Spinal cord (tissue), 10 donors: ENCODE results near the gene MCC. TPM values are rescaled to one million over a fixed set of nuclear protein-coding genes. Genes with fewer than 3 reads are reported as not detected.

Experiments used
- DNase-seq, 6 donors: peaks; one replicate each; pipeline versions ENCODE4 v3.0.0 to v3.0.0-alpha.2; 2013 to 2015; ENCODE audit warnings: low spot score in 6 of 6, low read depth in 4 of 6
- H3K27ac ChIP-seq: one replicate; pipeline ENCODE4 v1.5.1; 2013; ENCODE audit warnings: low read depth, low read length, control low read depth
- H3K27me3 ChIP-seq: one replicate; pipeline ENCODE4 v1.6.1; 2013; ENCODE audit warnings: low read length; ENCODE audit not compliant: control insufficient read depth, insufficient read depth
- H3K36me3 ChIP-seq: one replicate; pipeline ENCODE4 v1.6.1; 2013; ENCODE audit warnings: low read length; ENCODE audit not compliant: control insufficient read depth, insufficient read depth
- H3K4me1 ChIP-seq: one replicate; pipeline ENCODE4 v1.6.1; 2013; ENCODE audit warnings: low read length; ENCODE audit not compliant: control insufficient read depth, insufficient read depth
- H3K4me3 ChIP-seq: one replicate; pipeline ENCODE4 v1.5.1; 2013; ENCODE audit warnings: low read depth, low read length, control low read depth
- H3K9me3 ChIP-seq: one replicate; pipeline ENCODE4 v1.6.1; 2013; ENCODE audit warnings: low read length; ENCODE audit not compliant: control insufficient read depth, insufficient read depth
- WGBS: methylation state at CpG from one replicate; pipeline ENCODE4 v1.1.5; 2013; ENCODE audit warnings: missing lambda C conversion rate; ENCODE audit not compliant: insufficient coverage; 5-methylcytosine and 5-hydroxymethylcytosine counted together
- polyA plus RNA-seq, 2 donors: library from polyadenylated mRNA; unstranded; fragments of 120-200 nt; gene quantifications; one replicate each; pipeline ENCODE4 v1.2.1, GENCODE V29; 2013; ENCODE audit not compliant: insufficient read length in 2 of 2
- total RNA-seq, 2 donors: library from RNA; depleted of rRNA in 1 of 2; stranded (reverse); fragments of 120-200 nt in 1 of 2; fragments of >200 nt in 1 of 2; gene quantifications; one replicate each; pipeline versions ENCODE4 v1.2.3 to v1.2.4, GENCODE V29; 2013 to 2014
- donor health status: healthy.

The MCC gene
- total and polyA plus RNA-seq, 4 donors: 19.2 to 31.7 (median 26.6) TPM

GRCh38 chr5:113106821-113107220, 381.4 kb downstream of the MCC start:
- H3K36me3 ChIP-seq: no peaks in the 10 kb centered on the region
- WGBS: no CpG with 5 or more reads among the region's 2 CpGs
- DNase-seq: no peak
- H3K4me3 ChIP-seq: no peak overlapping the region
- peaks cover 4% of the 10 kb centered on the region for H3K4me1 ChIP-seq
- H3K9me3 ChIP-seq: no peaks in the 10 kb centered on the region
- no peaks in the 10 kb centered on the region for H3K27me3 ChIP-seq
- H3K27ac ChIP-seq: no peak overlapping the region

GRCh38 chr5:113105693-113106280, 382.5 kb downstream of the MCC start:
- Histone ChIP-seq H3K36me3 (peaks cover 3% of the 10 kb centered on the region), H3K27ac (no peak overlapping the region), H3K4me3 (no peak overlapping the region), H3K9me3 (no peaks in the 10 kb centered on the region), H3K4me1 (peaks cover 4% of the 10 kb centered on the region), H3K27me3 (no peaks in the 10 kb centered on the region)
- 89% methylated on average over 5 of the region's 5 CpGs for WGBS
- no peak for DNase-seq

- 100% methylated on average over 1 of the region's 3 CpGs for WGBS
- H3K27ac ChIP-seq: no peak overlapping the region
Observed at GRCh38 chr5:113103330-113103729, 384.9 kb downstream of the MCC start.

GRCh38 chr5:113102121-113102531, 386.1 kb downstream of the MCC start:
- peaks cover 3% of the 10 kb centered on the region for H3K36me3 ChIP-seq
- H3K27ac ChIP-seq: no peak overlapping the region
- WGBS: no CpG with 5 or more reads among the region's 1 CpG
- no peak overlapping the region for H3K4me3 ChIP-seq
- H3K4me1 ChIP-seq: no peaks in the 10 kb centered on the region
- H3K27me3 ChIP-seq: no peaks in the 10 kb centered on the region
- H3K9me3 ChIP-seq: no peaks in the 10 kb centered on the region
- peak in 1 of 6 donors; percentile 38 for DNase-seq

More at GRCh38 chr5:113103330-113103729, 384.9 kb downstream of the MCC start:
- Histone ChIP-seq H3K4me3 (no peak overlapping the region), H3K9me3 (no peaks in the 10 kb centered on the region), H3K4me1 (peaks cover 4% of the 10 kb centered on the region), H3K27me3 (no peaks in the 10 kb centered on the region), H3K36me3 (peaks cover 3% of the 10 kb centered on the region)
- DNase-seq: no peak

GRCh38 chr5:113100981-113101380, 387.3 kb downstream of the MCC start:
- H3K27me3 ChIP-seq: no peaks in the 10 kb centered on the region
- DNase-seq: no peak
- no peak overlapping the region for H3K4me3 ChIP-seq
- WGBS: 85% methylated on average over 1 of the region's 2 CpGs
- H3K9me3 ChIP-seq: no peaks in the 10 kb centered on the region
- no peak overlapping the region for H3K27ac ChIP-seq
- peaks cover 3% of the 10 kb centered on the region for H3K36me3 ChIP-seq
- H3K4me1 ChIP-seq: no peaks in the 10 kb centered on the region

DNA sequence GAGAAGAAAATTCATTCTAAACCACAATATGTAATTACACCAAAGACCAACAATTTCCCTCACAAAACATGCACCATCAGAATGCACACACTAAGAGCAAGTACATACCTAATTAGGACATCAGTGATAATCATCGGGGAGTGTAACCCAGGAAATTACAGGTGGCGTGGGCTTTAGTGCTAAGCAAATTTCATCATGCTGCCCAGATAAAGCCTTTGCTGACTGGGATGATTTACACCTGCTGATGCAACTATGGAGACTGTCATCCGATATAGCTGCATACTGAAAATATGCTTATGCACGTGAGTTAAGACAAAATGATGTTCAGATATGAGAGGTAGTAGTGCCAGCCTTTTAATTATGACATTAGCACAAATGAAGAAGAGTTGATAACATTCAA, 388.4 kb downstream of the MCC start:
- no peak overlapping the region for H3K27ac ChIP-seq
- DNase-seq: no peak
- H3K9me3 ChIP-seq: no peaks in the 10 kb centered on the region
- no peak overlapping the region for H3K4me3 ChIP-seq
- H3K36me3 ChIP-seq: peaks cover 3% of the 10 kb centered on the region
- H3K4me1 ChIP-seq: no peaks in the 10 kb centered on the region
- no peaks in the 10 kb centered on the region for H3K27me3 ChIP-seq
- WGBS: 100% methylated on average over 2 of the region's 4 CpGs

DNA sequence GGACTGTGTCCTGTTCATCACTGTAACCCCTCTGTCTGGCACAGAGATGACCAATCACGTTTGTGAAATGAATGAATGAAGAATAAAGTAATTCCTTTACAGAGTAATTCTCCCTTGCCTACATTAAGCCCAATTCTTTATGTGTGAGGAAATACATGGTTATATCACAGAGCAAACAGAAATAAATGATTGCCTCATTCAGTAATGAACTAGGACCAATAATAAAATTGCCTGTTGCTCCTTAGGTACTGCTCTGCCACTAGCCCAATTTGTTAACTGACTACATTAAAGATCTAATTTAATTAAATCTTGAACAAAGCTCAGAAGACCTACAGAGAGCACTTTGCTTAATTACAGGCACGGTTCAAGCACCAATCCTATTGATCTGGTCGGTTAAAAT, 389.9 kb downstream of the MCC start:
- H3K4me1 ChIP-seq: no peaks in the 10 kb centered on the region
- H3K36me3 ChIP-seq: peaks cover 3% of the 10 kb centered on the region
- no peaks in the 10 kb centered on the region for H3K9me3 ChIP-seq
- no peak overlapping the region for H3K4me3 ChIP-seq
- no peaks in the 10 kb centered on the region for H3K27me3 ChIP-seq
- DNase-seq: peak in 1 of 6 donors; percentile 47
- no CpG with 5 or more reads among the region's 3 CpGs for WGBS
- no peak overlapping the region for H3K27ac ChIP-seq

DNA sequence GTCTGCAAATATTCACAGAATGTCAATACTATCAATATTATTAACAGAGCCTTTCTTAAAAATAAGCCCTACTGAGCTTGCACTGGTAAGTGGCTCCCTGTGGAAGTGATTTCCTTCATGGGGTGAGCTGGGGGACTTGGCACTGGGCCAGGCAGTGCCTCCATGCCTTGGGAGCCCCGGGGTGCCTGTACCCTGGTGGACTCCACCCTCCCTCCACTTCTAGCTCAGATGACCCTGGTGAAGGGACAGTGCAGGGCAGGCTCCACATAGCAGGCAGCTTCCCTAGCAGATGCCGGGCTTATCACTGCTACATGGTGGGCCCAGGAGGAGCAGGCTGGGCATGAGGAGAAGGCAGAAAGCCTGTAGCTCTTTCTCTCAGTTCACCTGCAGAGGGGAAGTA, 392.4 kb downstream of the MCC start:
- WGBS: 90% methylated on average over 2 of the region's 2 CpGs
- Histone ChIP-seq H3K27ac (no peak overlapping the region), H3K4me3 (no peak overlapping the region), H3K36me3 (no peaks in the 10 kb centered on the region), H3K9me3 (no peaks in the 10 kb centered on the region), H3K4me1 (peaks cover 9% of the 10 kb centered on the region), H3K27me3 (no peaks in the 10 kb centered on the region)
- no peak for DNase-seq

- no peaks in the 10 kb centered on the region for H3K27me3 ChIP-seq
- no peaks in the 10 kb centered on the region for H3K9me3 ChIP-seq
- no peaks in the 10 kb centered on the region for H3K36me3 ChIP-seq
- peak in 1 of 6 donors; percentile 37 for DNase-seq
- H3K4me3 ChIP-seq: no peak overlapping the region
- 85% methylated on average over 3 of the region's 3 CpGs for WGBS
- no peak overlapping the region for H3K27ac ChIP-seq
- peaks cover 14% of the 10 kb centered on the region for H3K4me1 ChIP-seq
Observed at GRCh38 chr5:113093558-113093957, 394.7 kb downstream of the MCC start.

GRCh38 chr5:113092683-113093082, 395.6 kb downstream of the MCC start:
- Histone ChIP-seq H3K4me1 (peaks cover 14% of the 10 kb centered on the region), H3K27me3 (no peaks in the 10 kb centered on the region), H3K9me3 (no peaks in the 10 kb centered on the region), H3K27ac (no peak overlapping the region), H3K36me3 (no peaks in the 10 kb centered on the region), H3K4me3 (no peak overlapping the region)
- DNase-seq: no peak
- WGBS: 0% methylated on average over 1 of the region's 4 CpGs
